Gastrocnemius medialis (tissue), 4 donors: Measurements from ENCODE around the gene RANBP17.

ENCODE experiments used
- CTCF ChIP-seq, 5 experiments: fragments of 450-650 bp in 3 of 5; fragments of 200-600 bp in 2 of 5; sonication (generic) in 2 of 5; IDR thresholded peaks in 4 of 5; conservative IDR thresholded peaks in 1 of 5; 1 replicate in 4 of 5; 2 replicates in 1 of 5; pipeline ENCODE4 v1.5.1; 2016 to 2019; ENCODE audit warnings: antibody characterized with exemption in 5 of 5, mild to moderate bottlenecking in 3 of 5, moderate library complexity in 3 of 5
- POLR2A ChIP-seq, 2 donors: fragments of 450-650 bp; IDR thresholded peaks; one replicate each; pipeline ENCODE4 v1.6.1; 2017; ENCODE audit warnings: antibody characterized with exemption in 2 of 2, mild to moderate bottlenecking in 2 of 2, moderate library complexity in 2 of 2

DNA sequence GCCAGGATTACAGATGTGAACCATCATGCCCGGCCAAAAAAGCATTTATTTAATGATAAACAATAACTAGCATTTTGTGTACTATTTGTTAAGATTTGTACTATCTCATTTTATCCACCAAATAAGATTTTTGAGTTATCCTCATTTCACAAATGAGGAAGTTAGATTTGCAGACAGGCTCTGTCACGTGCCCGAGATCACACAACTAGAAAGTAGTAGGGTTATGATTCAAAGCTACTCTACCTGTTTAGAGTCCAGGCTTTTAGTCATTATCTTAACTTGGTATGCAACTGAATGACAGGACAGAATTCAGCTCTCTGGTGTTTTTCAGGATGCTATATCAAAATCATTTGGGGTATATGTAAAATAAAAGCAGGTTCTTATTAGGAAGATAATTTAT lies 20.5 kb downstream of the RANBP17 start:
- TF ChIP-seq CTCF (IDR thresholded peaks at IDR 0.05 in 4 of 5, conservative IDR thresholded peaks at IDR 0.05 in 1 of 5), result no peak
- TF ChIP-seq POLR2A (IDR thresholded peaks at IDR 0.05), result no peak
